ENCODE results near the gene TOMM22. TPM values are rescaled to one million over a fixed set of nuclear protein-coding genes. Genes with fewer than 3 reads are reported as not detected.
A peak's percentile ranks its signal among the peaks of the same experiment; 100 is the strongest.

The TOMM22 gene
- total RNA-seq, 6 experiments from 2014 or later = 23.2 to 36.8 (median 32.4) TPM

GRCh38 chr22:38730411-38730871, 48.7 kb downstream of the TOMM22 start:
- 81% methylated on average over 4 of the region's 13 CpGs for WGBS (ENCODE audit: insufficient coverage, low coverage, low lambda C conversion rate, missing lambda C conversion rate)
- H3K36me3 ChIP-seq = peaks cover 9 to 54% (median 25%) of the 10 kb centered on the region in 4 donors
- intact Hi-C loops (cut with DNase I) = no loop called here
- H3K27me3 ChIP-seq = no peaks in the 10 kb centered on the region
- DNase-seq (peak in 1 of 3 donors; percentile 49), ATAC-seq (no peak)
- no peak for TF ChIP-seq POLR2A (IDR thresholded peaks at IDR 0.05)
- no peak for TF ChIP-seq CTCF (IDR thresholded peaks at IDR 0.05)
- H3K4me3 ChIP-seq = no peak overlapping the region
- H3K4me1 ChIP-seq = peaks cover 0 to 43% (median 19%) of the 10 kb centered on the region in 4 donors
- no peaks in the 10 kb centered on the region for H3K9me3 ChIP-seq
- no peak overlapping the region for H3K27ac ChIP-seq

- no peaks in the 10 kb centered on the region for H3K27me3 ChIP-seq
- intact Hi-C loops (cut with DNase I) = no loop called here
- TF ChIP-seq POLR2A (IDR thresholded peaks at IDR 0.05) (no peak), CTCF (IDR thresholded peaks at IDR 0.05) (no peak)
- H3K36me3 ChIP-seq = peaks cover 9 to 54% (median 27%) of the 10 kb centered on the region in 4 donors
- no CpG with 5 or more reads among the region's 6 CpGs for WGBS (ENCODE audit: insufficient coverage, low coverage, low lambda C conversion rate, missing lambda C conversion rate)
- H3K9me3 ChIP-seq = no peaks in the 10 kb centered on the region
- peak in 1 of 3 donors; percentile 49 for DNase-seq
- H3K4me3 ChIP-seq = no peak overlapping the region
- peaks cover 0 to 56% (median 26%) of the 10 kb centered on the region in 4 donors for H3K4me1 ChIP-seq
- peak overlapping the region in 2 of 3 donors; percentile 83 to 96 for H3K27ac ChIP-seq
- ATAC-seq = peak in 1 of 4 donors; percentile 0
Observed at GRCh38 chr22:38731703-38732161, 50.0 kb downstream of the TOMM22 start.

- 28% methylated on average over 10 of the region's 13 CpGs for WGBS (ENCODE audit: insufficient coverage, low coverage, low lambda C conversion rate, missing lambda C conversion rate)
- Histone ChIP-seq H3K27me3 (no peaks in the 10 kb centered on the region), H3K4me3 (no peak overlapping the region), H3K27ac (peak overlapping the region; percentile 69 to 96 (median 83)), H3K9me3 (no peaks in the 10 kb centered on the region), H3K4me1 (peaks cover 0 to 56% (median 26%) of the 10 kb centered on the region in 4 donors), H3K36me3 (peaks cover 6 to 54% (median 26%) of the 10 kb centered on the region in 4 donors)
- DNase-seq (peak; percentile 72 to 89 (median 88)), ATAC-seq (peak; percentile 55 to 72 (median 68))
- TF ChIP-seq POLR2A (IDR thresholded peaks at IDR 0.05) = peak; percentile 30
- TF ChIP-seq CTCF (IDR thresholded peaks at IDR 0.05) = peak in 1 of 4 donors; percentile 21
- intact Hi-C loops (cut with DNase I) = no loop called here
Observed at GRCh38 chr22:38732251-38732815, 50.6 kb downstream of the TOMM22 start.

GRCh38 chr22:38733329-38733723, 51.6 kb downstream of the TOMM22 start:
- Histone ChIP-seq H3K4me1 (peaks cover 0 to 56% (median 26%) of the 10 kb centered on the region in 4 donors), H3K36me3 (peaks cover 1 to 54% (median 26%) of the 10 kb centered on the region in 4 donors), H3K9me3 (no peaks in the 10 kb centered on the region), H3K27ac (peak overlapping the region; percentile 69 to 96 (median 83)), H3K27me3 (no peaks in the 10 kb centered on the region), H3K4me3 (no peak overlapping the region)
- peak; percentile 49 to 53 (median 51) for ATAC-seq
- no peak for TF ChIP-seq POLR2A (IDR thresholded peaks at IDR 0.05)
- peak; percentile 58 to 66 (median 62) for TF ChIP-seq CTCF (IDR thresholded peaks at IDR 0.05)
- intact Hi-C loops (cut with DNase I) = no loop called here
- WGBS (ENCODE audit: insufficient coverage, low coverage, low lambda C conversion rate, missing lambda C conversion rate) = 0% methylated on average over 1 of the region's 4 CpGs
- DNase-seq = peak in 2 of 3 donors; percentile 70 to 73
